Keratinocyte (primary cell): ENCODE results near the gene CMPK2.

Experiments used
- EZH2 ChIP-seq: IDR thresholded peaks from one replicate; pipeline ENCODE4 v1.6.1; 2012; ENCODE audit warnings: inconsistent platforms, mild to moderate bottlenecking, low read length, moderate library complexity
- TF ChIP-seq, protein P1 (sequence below), 3 experiments: IDR thresholded peaks in 1 of 3; conservative IDR thresholded peaks in 1 of 3; optimal IDR thresholded peaks in 1 of 3; 2 replicates in 2 of 3; 3 replicates in 1 of 3; pipeline versions ENCODE3 to v1.5.1; 2011; ENCODE audit warnings: low read length in 3 of 3, mild to moderate bottlenecking in 3 of 3, moderate library complexity in 2 of 3, control low read depth in 1 of 3, inconsistent platforms in 1 of 3; ENCODE audit not compliant: insufficient read depth in 2 of 3; ENCODE audit errors: extremely low read depth in 1 of 3

DNA sequence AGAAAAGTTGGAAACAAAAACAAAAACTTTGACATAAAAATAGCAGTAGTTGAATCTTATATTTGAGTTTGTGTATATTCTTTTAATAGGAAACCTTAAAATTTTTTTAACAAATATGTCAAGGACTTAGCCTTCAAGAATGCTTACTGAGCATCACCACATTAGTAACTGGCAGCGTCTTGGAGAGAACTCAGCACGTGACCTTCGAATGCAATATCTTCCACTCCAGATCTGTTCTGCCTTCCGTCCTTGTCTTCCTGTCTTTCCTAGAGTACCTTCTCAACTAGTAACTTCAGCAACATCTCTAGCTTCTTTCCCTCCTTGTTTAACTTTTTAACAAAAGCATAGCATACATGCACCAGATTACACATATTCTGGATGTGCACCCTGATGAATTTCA is 12.8 kb upstream of the CMPK2 start:
- TF ChIP-seq, protein P1, sequence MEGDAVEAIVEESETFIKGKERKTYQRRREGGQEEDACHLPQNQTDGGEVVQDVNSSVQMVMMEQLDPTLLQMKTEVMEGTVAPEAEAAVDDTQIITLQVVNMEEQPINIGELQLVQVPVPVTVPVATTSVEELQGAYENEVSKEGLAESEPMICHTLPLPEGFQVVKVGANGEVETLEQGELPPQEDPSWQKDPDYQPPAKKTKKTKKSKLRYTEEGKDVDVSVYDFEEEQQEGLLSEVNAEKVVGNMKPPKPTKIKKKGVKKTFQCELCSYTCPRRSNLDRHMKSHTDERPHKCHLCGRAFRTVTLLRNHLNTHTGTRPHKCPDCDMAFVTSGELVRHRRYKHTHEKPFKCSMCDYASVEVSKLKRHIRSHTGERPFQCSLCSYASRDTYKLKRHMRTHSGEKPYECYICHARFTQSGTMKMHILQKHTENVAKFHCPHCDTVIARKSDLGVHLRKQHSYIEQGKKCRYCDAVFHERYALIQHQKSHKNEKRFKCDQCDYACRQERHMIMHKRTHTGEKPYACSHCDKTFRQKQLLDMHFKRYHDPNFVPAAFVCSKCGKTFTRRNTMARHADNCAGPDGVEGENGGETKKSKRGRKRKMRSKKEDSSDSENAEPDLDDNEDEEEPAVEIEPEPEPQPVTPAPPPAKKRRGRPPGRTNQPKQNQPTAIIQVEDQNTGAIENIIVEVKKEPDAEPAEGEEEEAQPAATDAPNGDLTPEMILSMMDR (optimal IDR thresholded peaks at IDR 0.05 in 1 of 3, IDR thresholded peaks at IDR 0.05 in 1 of 3, conservative IDR thresholded peaks at IDR 0.05 in 1 of 3; ENCODE audit: extremely low read depth in 1 of 3, insufficient read depth in 2 of 3, low read length in 3 of 3): no peak
- TF ChIP-seq EZH2: no peak
